ENCODE data around the gene ZNF862. TPM values are rescaled to one million over a fixed set of nuclear protein-coding genes. Genes with fewer than 3 reads are reported as not detected.

The ZNF862 gene
- total and polyA plus RNA-seq, 2 experiments from 2014 or later: 8.9 to 22.6 TPM

GRCh38 chr7:149853157-149853556 lies 15.0 kb downstream of the ZNF862 start:
- no peak for DNase-seq (ENCODE audit: low read depth in 1 of 2, low spot score in 1 of 2)
- no peaks in the 10 kb centered on the region for H3K27me3 ChIP-seq
- H3K9me3 ChIP-seq (ENCODE audit: low read depth): no peaks in the 10 kb centered on the region
- H3K36me3 ChIP-seq: peaks cover 5% of the 10 kb centered on the region
- H3K4me1 ChIP-seq (ENCODE audit: low read depth): peaks cover 21% of the 10 kb centered on the region
- no peak overlapping the region for H3K4me3 ChIP-seq
- H3K27ac ChIP-seq: no peak overlapping the region
- TF ChIP-seq CTCF (IDR thresholded peaks at IDR 0.05; ENCODE audit: low read depth, low read length): no peak

GRCh38 chr7:149854611-149855360 lies 16.6 kb downstream of the ZNF862 start:
- TF ChIP-seq CTCF (IDR thresholded peaks at IDR 0.05; ENCODE audit: low read depth, low read length): no peak
- Histone ChIP-seq H3K4me3 (no peak overlapping the region), H3K4me1 (ENCODE audit: low read depth) (peaks cover 21% of the 10 kb centered on the region), H3K27me3 (no peaks in the 10 kb centered on the region), H3K36me3 (no peaks in the 10 kb centered on the region), H3K9me3 (ENCODE audit: low read depth) (no peaks in the 10 kb centered on the region), H3K27ac (peak overlapping the region; percentile 80)
- DNase-seq (ENCODE audit: low read depth in 1 of 2, low spot score in 1 of 2): peak; percentile 57 to 91

- Histone ChIP-seq H3K9me3 (ENCODE audit: low read depth) (no peaks in the 10 kb centered on the region), H3K27me3 (no peaks in the 10 kb centered on the region), H3K36me3 (no peaks in the 10 kb centered on the region), H3K4me1 (ENCODE audit: low read depth) (peaks cover 21% of the 10 kb centered on the region), H3K27ac (peak overlapping the region; percentile 80), H3K4me3 (no peak overlapping the region)
- DNase-seq (ENCODE audit: low read depth in 1 of 2, low spot score in 1 of 2): peak; percentile 47 to 72
- no peak for TF ChIP-seq CTCF (IDR thresholded peaks at IDR 0.05; ENCODE audit: low read depth, low read length)
These were observed 17.5 kb downstream of the ZNF862 start for GRCh38 chr7:149855361-149856305.

- no peak for DNase-seq (ENCODE audit: low read depth in 1 of 2, low spot score in 1 of 2)
- H3K27me3 ChIP-seq: no peaks in the 10 kb centered on the region
- no peaks in the 10 kb centered on the region for H3K36me3 ChIP-seq
- no peak overlapping the region for H3K27ac ChIP-seq
- TF ChIP-seq CTCF (IDR thresholded peaks at IDR 0.05; ENCODE audit: low read depth, low read length): no peak
- H3K9me3 ChIP-seq (ENCODE audit: low read depth): no peaks in the 10 kb centered on the region
- H3K4me3 ChIP-seq: no peak overlapping the region
- peaks cover 21% of the 10 kb centered on the region for H3K4me1 ChIP-seq (ENCODE audit: low read depth)
These were observed 18.4 kb downstream of the ZNF862 start for GRCh38 chr7:149856583-149856982.

GRCh38 chr7:149859369-149859768 lies 21.2 kb downstream of the ZNF862 start:
- peaks cover 16% of the 10 kb centered on the region for H3K4me1 ChIP-seq (ENCODE audit: low read depth)
- no peaks in the 10 kb centered on the region for H3K27me3 ChIP-seq
- no peak overlapping the region for H3K4me3 ChIP-seq
- no peak overlapping the region for H3K27ac ChIP-seq
- H3K9me3 ChIP-seq (ENCODE audit: low read depth): no peaks in the 10 kb centered on the region
- H3K36me3 ChIP-seq: no peaks in the 10 kb centered on the region
- no peak for DNase-seq (ENCODE audit: low read depth in 1 of 2, low spot score in 1 of 2)
- no peak for TF ChIP-seq CTCF (IDR thresholded peaks at IDR 0.05; ENCODE audit: low read depth, low read length)

Measured in cardiac muscle cell (in vitro differentiated cells and primary cell).